ENCODE results near the gene SPRY1.

- TF ChIP-seq CTCF (IDR thresholded peaks at IDR 0.05; ENCODE audit: low read depth, low read length) (no peak), MAX (IDR thresholded peaks at IDR 0.05; ENCODE audit: low read depth, low read length) (no peak)
These were observed 25.6 kb downstream of the SPRY1 start for GRCh38 chr4:123421937-123422781.
